ENCODE measurements around the gene CCDC126.
"Not testable (repeated sequence)": the region's sequence is repeated elsewhere in the genome, so short reads cannot be mapped to it uniquely, and the experiment has no call there.

The CCDC126 gene

GRCh38 chr7:23658831-23659427 is 61.7 kb downstream of the CCDC126 start:
- DNase-seq (ENCODE audit: insufficient read length, low spot score), result no peak
- TF ChIP-seq SPI1 (IDR thresholded peaks at IDR 0.05; ENCODE audit: low read depth, low read length) (no peak), POLR2AphosphoS5 (IDR thresholded peaks at IDR 0.05; ENCODE audit: low read depth, low read length) (no peak), PAX5 (IDR thresholded peaks at IDR 0.05; ENCODE audit: insufficient read depth, low read length, severe bottlenecking) (no peak), POLR2A (IDR thresholded peaks at IDR 0.05; ENCODE audit: low read depth, low read length) (no peak)
- FAIRE-seq, result no peak

GRCh38 chr7:23661385-23661784 is 64.2 kb downstream of the CCDC126 start:
- FAIRE-seq, result no peak
- no peak for DNase-seq (ENCODE audit: insufficient read length, low spot score)
- TF ChIP-seq POU2F2 (IDR thresholded peaks at IDR 0.05; ENCODE audit: low read depth, low read length), result no peak
- no peak for TF ChIP-seq PAX5 (IDR thresholded peaks at IDR 0.05; ENCODE audit: insufficient read depth, low read length, severe bottlenecking)
- TF ChIP-seq POLR2A (IDR thresholded peaks at IDR 0.05; ENCODE audit: low read depth, low read length), result no peak
- TF ChIP-seq SPI1 (IDR thresholded peaks at IDR 0.05; ENCODE audit: low read depth, low read length), result no peak
- TF ChIP-seq POLR2AphosphoS5 (IDR thresholded peaks at IDR 0.05; ENCODE audit: low read depth, low read length), result no peak
- TF ChIP-seq TAF1 (IDR thresholded peaks at IDR 0.05; ENCODE audit: low read depth, low read length), result no peak

- FAIRE-seq (no peak), DNase-seq (ENCODE audit: insufficient read length, low spot score) (no peak)
- TF ChIP-seq POLR2A (IDR thresholded peaks at IDR 0.05; ENCODE audit: low read depth, low read length) (no peak), PAX5 (IDR thresholded peaks at IDR 0.05; ENCODE audit: insufficient read depth, low read length, severe bottlenecking) (no peak), TAF1 (IDR thresholded peaks at IDR 0.05; ENCODE audit: low read depth, low read length) (no peak), SPI1 (IDR thresholded peaks at IDR 0.05; ENCODE audit: low read depth, low read length) (no peak)
Measured at GRCh38 chr7:23662124-23662983, 65.2 kb downstream of the CCDC126 start.

GRCh38 chr7:23662984-23663313 is 65.8 kb downstream of the CCDC126 start:
- TF ChIP-seq SPI1 (IDR thresholded peaks at IDR 0.05; ENCODE audit: low read depth, low read length) (no peak), PAX5 (IDR thresholded peaks at IDR 0.05; ENCODE audit: insufficient read depth, low read length, severe bottlenecking) (no peak), POLR2A (IDR thresholded peaks at IDR 0.05; ENCODE audit: low read depth, low read length) (no peak), POLR2AphosphoS5 (IDR thresholded peaks at IDR 0.05; ENCODE audit: low read depth, low read length) (no peak), POU2F2 (IDR thresholded peaks at IDR 0.05; ENCODE audit: low read depth, low read length) (no peak), TAF1 (IDR thresholded peaks at IDR 0.05; ENCODE audit: low read depth, low read length) (no peak)
- no peak for FAIRE-seq
- no peak for DNase-seq (ENCODE audit: insufficient read length, low spot score)

GRCh38 chr7:23664122-23664521 is 66.9 kb downstream of the CCDC126 start:
- FAIRE-seq (no peak), DNase-seq (ENCODE audit: insufficient read length, low spot score) (no peak)
- TF ChIP-seq TAF1 (IDR thresholded peaks at IDR 0.05; ENCODE audit: low read depth, low read length), result no peak
- TF ChIP-seq POLR2A (IDR thresholded peaks at IDR 0.05; ENCODE audit: low read depth, low read length), result no peak
- TF ChIP-seq PAX5 (IDR thresholded peaks at IDR 0.05; ENCODE audit: insufficient read depth, low read length, severe bottlenecking), result no peak
- TF ChIP-seq POLR2AphosphoS5 (IDR thresholded peaks at IDR 0.05; ENCODE audit: low read depth, low read length), result no peak
- TF ChIP-seq SPI1 (IDR thresholded peaks at IDR 0.05; ENCODE audit: low read depth, low read length), result 0 out of 2 replicates have a peak, but pooled peaks have one; percentile 21

GRCh38 chr7:23672033-23672432 is 74.9 kb downstream of the CCDC126 start:
- FAIRE-seq (no peak), DNase-seq (ENCODE audit: insufficient read length, low spot score) (no peak)
- TF ChIP-seq PAX5 (IDR thresholded peaks at IDR 0.05; ENCODE audit: insufficient read depth, low read length, severe bottlenecking), result no peak
- TF ChIP-seq POLR2AphosphoS5 (IDR thresholded peaks at IDR 0.05; ENCODE audit: low read depth, low read length), result no peak
- TF ChIP-seq SPI1 (IDR thresholded peaks at IDR 0.05; ENCODE audit: low read depth, low read length), result no peak
- TF ChIP-seq POU2F2 (IDR thresholded peaks at IDR 0.05; ENCODE audit: low read depth, low read length), result no peak
- no peak for TF ChIP-seq POLR2A (IDR thresholded peaks at IDR 0.05; ENCODE audit: low read depth, low read length)
- no peak for TF ChIP-seq TAF1 (IDR thresholded peaks at IDR 0.05; ENCODE audit: low read depth, low read length)

GRCh38 chr7:23679898-23680413 is 82.8 kb downstream of the CCDC126 start, which contains the start of gene FAM221A:
FAM221A (plus strand) TSS chr7:23680199; CDS start chr7:23680219, 20 bp downstream.
- FAIRE-seq, result peak; percentile 95
- DNase-seq (ENCODE audit: insufficient read length, low spot score), result peak; percentile 65
- TF ChIP-seq SPI1 (IDR thresholded peaks at IDR 0.05; ENCODE audit: low read depth, low read length), result no peak
- no peak for TF ChIP-seq POLR2A (IDR thresholded peaks at IDR 0.05; ENCODE audit: low read depth, low read length)
- TF ChIP-seq TAF1 (IDR thresholded peaks at IDR 0.05; ENCODE audit: low read depth, low read length), result no peak
- no peak for TF ChIP-seq POLR2AphosphoS5 (IDR thresholded peaks at IDR 0.05; ENCODE audit: low read depth, low read length)
- no peak for TF ChIP-seq PAX5 (IDR thresholded peaks at IDR 0.05; ENCODE audit: insufficient read depth, low read length, severe bottlenecking)
- no peak for TF ChIP-seq POU2F2 (IDR thresholded peaks at IDR 0.05; ENCODE audit: low read depth, low read length)

GRCh38 chr7:23680414-23681405 is 83.5 kb downstream of the CCDC126 start:
- DNase-seq (ENCODE audit: insufficient read length, low spot score), result peak; percentile 21
- TF ChIP-seq SPI1 (IDR thresholded peaks at IDR 0.05; ENCODE audit: low read depth, low read length), result no peak
- TF ChIP-seq POLR2A (IDR thresholded peaks at IDR 0.05; ENCODE audit: low read depth, low read length), result no peak
- no peak for TF ChIP-seq TAF1 (IDR thresholded peaks at IDR 0.05; ENCODE audit: low read depth, low read length)
- TF ChIP-seq PAX5 (IDR thresholded peaks at IDR 0.05; ENCODE audit: insufficient read depth, low read length, severe bottlenecking), result no peak
- FAIRE-seq, result peak; percentile 52

- FAIRE-seq; DNase-seq (ENCODE audit: insufficient read length, low spot score): not testable (repeated sequence)
Measured at GRCh38 chr7:23684041-23684440, 86.9 kb downstream of the CCDC126 start.

Data from GM12891 (cell line).